ENCODE results near the gene AP3B1.
"Not testable (repeated sequence)": the region's sequence is repeated elsewhere in the genome, so short reads cannot be mapped to it uniquely, and the experiment has no call there.

DNA sequence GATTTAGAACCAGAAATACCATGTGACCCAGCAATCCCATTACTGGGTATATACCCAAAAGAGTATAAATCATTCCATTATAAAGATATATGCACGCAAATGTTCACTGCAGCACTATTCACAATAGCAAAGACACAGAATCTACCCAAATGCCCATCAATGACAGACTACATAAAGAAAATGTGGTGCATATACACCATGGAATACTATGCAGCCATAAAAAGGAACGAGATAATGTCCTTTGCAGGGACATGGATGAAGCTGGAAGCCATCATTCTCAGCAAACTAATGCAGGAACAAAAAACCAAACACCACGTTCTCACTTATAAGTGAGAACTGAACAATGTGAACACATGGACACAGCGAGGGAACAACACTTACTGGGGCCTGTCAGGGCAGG lies 105.8 kb downstream of the AP3B1 start:
- TF ChIP-seq POLR2A, CTCF (IDR thresholded peaks at IDR 0.05): not testable (repeated sequence)

Data from testis (tissue), 2 donors.